Astrocyte (in vitro differentiated cells and primary cell): ENCODE measurements around the gene B4GALT3.

Experiments used
- CTCF ChIP-seq: IDR thresholded peaks from 2 replicates; pipeline ENCODE4 v1.5.1; 2011; ENCODE audit warnings: low read depth, mild to moderate bottlenecking, inconsistent platforms, low read length, moderate library complexity; ENCODE audit not compliant: insufficient read depth
- EZH2 ChIP-seq: IDR thresholded peaks from 2 replicates; pipeline ENCODE4 v1.6.1; 2012; ENCODE audit warnings: mild to moderate bottlenecking, low read length, inconsistent platforms; ENCODE audit not compliant: insufficient read depth

DNA sequence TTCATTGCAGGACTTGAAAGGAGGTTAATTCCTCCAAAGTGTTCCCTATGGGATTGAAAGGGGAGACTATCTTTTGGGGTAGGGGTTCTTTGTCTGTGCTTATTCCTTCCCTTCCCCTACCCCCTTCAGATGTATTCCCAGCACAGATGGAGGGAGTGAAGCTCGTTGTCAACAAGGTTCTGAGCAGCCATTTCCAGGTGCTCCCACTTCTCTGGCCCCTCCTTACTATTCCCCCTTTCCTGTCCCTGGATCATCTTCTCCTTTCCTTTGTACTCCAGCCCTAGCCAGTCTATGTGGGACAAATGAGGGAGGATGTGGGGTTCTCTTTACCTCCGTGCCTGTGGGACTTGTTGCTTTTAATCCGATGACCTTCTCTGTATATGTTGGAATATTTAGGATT, 49.5 kb upstream of the B4GALT3 start:
- TF ChIP-seq CTCF (no peak), EZH2 (no peak)
